Activated naive CD4-positive, alpha-beta T cell treated with anti-CD3 and anti-CD28 coated beads, Interleukin-2, amount 10 ng/mL, durations not matched to agents 7 days and 5 days (primary cell): ENCODE data around the gene TEAD1.
A peak's percentile ranks its signal among the peaks of the same experiment; 100 is the strongest.

Experiments
- CTCF ChIA-PET: fragments of 350-600 bp; sonication (Branson Sonifier 250); formaldehyde crosslinking; loops from one replicate; lab custom pipeline; 2021; ENCODE audit warnings: antibody characterized with exemption; lab: Charles Lee
- DNase-seq: peaks from one replicate; pipeline ENCODE4 v3.0.0-alpha.2; 2020
- H3K27ac Mint-ChIP-seq: one replicate; pipeline ENCODE4 v1.8.0; 2021; ENCODE audit warnings: mild to moderate bottlenecking, moderate library complexity, mixed read lengths
- H3K27me3 Mint-ChIP-seq: one replicate; pipeline ENCODE4 v1.8.0; 2021; ENCODE audit warnings: mild to moderate bottlenecking, mixed read lengths
- H3K36me3 Mint-ChIP-seq: one replicate; pipeline ENCODE4 v1.8.0; 2021; ENCODE audit warnings: mixed read lengths
- H3K4me1 Mint-ChIP-seq: one replicate; pipeline ENCODE4 v1.8.0; 2021; ENCODE audit warnings: mixed read lengths
- H3K4me3 Mint-ChIP-seq: one replicate; pipeline ENCODE4 v1.8.0; 2021; ENCODE audit warnings: mild to moderate bottlenecking, moderate library complexity, mixed read lengths
- H3K9me3 Mint-ChIP-seq: one replicate; pipeline ENCODE4 v1.8.0; 2021; ENCODE audit warnings: mixed read lengths

TEAD1 gene

DNA sequence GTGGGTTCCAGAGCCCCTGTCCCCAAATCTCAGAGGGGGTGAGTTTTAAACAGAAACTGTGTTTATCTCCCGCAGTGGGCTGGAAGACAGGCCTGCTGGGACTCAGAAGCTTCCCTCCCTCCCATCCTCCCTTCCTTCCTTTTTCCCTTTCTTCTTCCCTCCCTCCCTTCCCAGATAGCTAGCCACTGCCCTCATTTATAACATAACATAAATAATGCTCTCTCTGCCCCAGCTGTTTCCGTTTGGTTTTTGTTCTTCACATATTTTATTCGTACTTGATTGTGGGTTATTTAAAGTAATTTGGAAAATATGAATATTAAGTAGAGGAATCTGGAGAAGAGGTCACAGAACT, 140.9 kb downstream of the TEAD1 start:
- H3K9me3 Mint-ChIP-seq: no peaks in the 10 kb centered on the region
- CTCF ChIA-PET: interaction anchor here (1.1 to 4.5 kb wide), 5 partner anchors 13 to 484 kb away, joined by 6 to 22 read pairs (median 7); no protein-coding TSS in a partner anchor
- no peak overlapping the region for H3K4me3 Mint-ChIP-seq
- peaks cover 45% of the 10 kb centered on the region for H3K27me3 Mint-ChIP-seq
- no peak for DNase-seq
- H3K27ac Mint-ChIP-seq: no peak overlapping the region
- no peaks in the 10 kb centered on the region for H3K36me3 Mint-ChIP-seq
- H3K4me1 Mint-ChIP-seq: peaks cover 34% of the 10 kb centered on the region

DNA sequence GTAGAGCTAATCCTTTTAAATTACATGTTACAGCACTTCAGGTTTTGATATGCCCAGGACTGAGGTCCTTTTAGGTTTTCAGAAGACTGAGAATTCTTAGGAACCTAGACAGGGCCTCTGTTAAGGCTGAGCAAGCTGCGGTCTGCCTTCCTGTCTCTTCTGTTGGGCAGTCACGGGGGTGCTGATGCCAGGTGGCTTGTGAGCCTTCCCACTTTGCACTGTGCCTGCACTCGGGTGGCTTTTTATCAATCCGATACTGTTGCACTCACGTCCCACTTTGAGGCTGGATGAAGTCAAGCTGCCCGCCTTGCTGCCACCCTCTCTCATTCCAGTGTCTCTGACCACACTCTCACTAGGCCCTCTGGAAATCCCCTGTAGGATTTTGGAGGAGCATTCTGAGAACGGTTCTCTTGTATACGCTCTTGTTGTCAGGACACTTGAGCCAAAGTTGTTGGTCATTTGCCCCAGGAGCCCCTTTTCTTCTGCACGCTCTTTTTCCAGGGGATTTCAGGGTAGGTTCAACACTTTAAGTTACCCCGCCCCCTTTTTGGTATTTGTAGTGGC, 141.8 kb downstream of the TEAD1 start:
- H3K27me3 Mint-ChIP-seq: peaks cover 38% of the 10 kb centered on the region
- H3K27ac Mint-ChIP-seq: no peak overlapping the region
- no peak overlapping the region for H3K4me3 Mint-ChIP-seq
- H3K4me1 Mint-ChIP-seq: peaks cover 28% of the 10 kb centered on the region
- H3K36me3 Mint-ChIP-seq: no peaks in the 10 kb centered on the region
- no peaks in the 10 kb centered on the region for H3K9me3 Mint-ChIP-seq
- CTCF ChIA-PET: interaction anchor here (2.2 to 4.5 kb wide), 3 partner anchors 213 to 484 kb away, joined by 7 to 22 read pairs (median 7); no protein-coding TSS in a partner anchor
- DNase-seq: no peak

DNA sequence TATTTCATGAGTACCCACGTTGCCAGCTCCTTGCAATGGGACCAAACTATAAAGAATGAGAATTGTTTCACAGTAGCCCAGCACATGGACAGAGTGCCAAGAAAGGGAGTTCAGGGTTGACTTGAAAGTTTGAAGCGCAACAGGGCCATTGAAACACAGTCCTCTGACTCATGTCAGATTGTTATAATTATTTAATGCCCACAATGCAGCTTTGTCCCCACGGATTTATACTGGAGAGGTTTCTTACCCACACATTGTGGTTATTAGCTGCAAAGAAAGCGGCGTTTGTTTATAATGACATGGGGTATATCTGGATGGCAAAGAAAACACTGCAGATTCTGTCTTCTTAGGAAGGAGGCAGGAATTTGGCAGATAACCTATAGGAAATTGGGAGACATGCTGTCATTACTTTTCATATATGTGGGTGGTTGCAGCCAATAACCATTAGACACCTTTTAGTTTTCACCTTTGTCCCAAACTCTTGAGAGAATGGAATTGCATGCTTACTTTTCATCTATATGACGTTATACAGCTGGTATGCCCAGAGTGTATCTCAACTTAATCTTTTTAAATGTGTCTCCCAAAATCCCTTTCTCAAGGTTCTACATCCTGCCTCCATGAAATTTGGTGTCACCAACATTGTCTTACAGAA, 143.6 kb downstream of the TEAD1 start:
- Mint-ChIP-seq H3K4me3 (no peak overlapping the region), H3K27me3 (peaks cover 30% of the 10 kb centered on the region)
- CTCF ChIA-PET: interaction anchor here (1.2 to 1.3 kb wide), 2 partner anchors 10 to 19 kb away, joined by 3 read pairs; no protein-coding TSS in a partner anchor

DNA sequence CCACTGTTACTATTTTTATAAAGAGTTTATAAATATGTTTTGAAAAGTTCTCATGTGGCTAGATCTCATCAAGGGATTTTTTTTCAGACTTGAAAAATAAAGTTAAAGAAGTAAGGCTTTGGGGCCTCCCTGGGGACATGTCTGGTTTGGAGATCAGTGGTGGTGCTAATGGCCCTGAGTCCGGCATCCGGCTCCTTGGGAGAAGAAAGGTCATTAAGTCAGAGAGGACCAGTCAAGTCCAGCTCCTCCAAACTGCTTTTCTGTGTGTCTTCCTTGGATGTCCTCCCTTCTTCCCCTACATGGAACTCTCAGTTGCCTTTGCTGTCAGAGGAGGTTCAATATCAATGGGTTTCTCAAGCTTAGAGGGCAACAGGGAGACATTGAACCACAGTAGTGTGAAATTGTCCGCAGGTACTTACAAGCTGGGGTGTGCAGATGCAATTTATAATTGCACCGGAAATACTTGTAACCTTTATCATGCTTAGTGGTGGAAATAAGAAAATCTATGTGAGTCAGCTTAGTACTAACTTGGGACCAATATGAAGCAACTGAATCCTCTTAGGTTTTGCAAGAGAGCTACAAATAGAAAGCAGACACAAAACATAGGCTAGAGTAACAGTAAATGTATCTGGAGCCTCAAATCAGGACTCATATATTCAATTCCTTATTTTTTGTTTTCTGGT, 144.3 kb downstream of the TEAD1 start:
- no peak for DNase-seq
- Mint-ChIP-seq H3K36me3 (no peaks in the 10 kb centered on the region), H3K9me3 (no peaks in the 10 kb centered on the region), H3K4me3 (no peak overlapping the region), H3K27ac (no peak overlapping the region), H3K4me1 (peaks cover 16% of the 10 kb centered on the region), H3K27me3 (peaks cover 30% of the 10 kb centered on the region)
- CTCF ChIA-PET: interaction anchor here (1.3 kb wide), 1 partner anchor 19 kb away, joined by 3 read pairs; no protein-coding TSS in a partner anchor

More for the DNA sequence above, 143.6 kb downstream of the TEAD1 start:
- DNase-seq: no peak
- Mint-ChIP-seq H3K4me1 (peaks cover 16% of the 10 kb centered on the region), H3K9me3 (no peaks in the 10 kb centered on the region), H3K27ac (no peak overlapping the region), H3K36me3 (no peaks in the 10 kb centered on the region)

DNA sequence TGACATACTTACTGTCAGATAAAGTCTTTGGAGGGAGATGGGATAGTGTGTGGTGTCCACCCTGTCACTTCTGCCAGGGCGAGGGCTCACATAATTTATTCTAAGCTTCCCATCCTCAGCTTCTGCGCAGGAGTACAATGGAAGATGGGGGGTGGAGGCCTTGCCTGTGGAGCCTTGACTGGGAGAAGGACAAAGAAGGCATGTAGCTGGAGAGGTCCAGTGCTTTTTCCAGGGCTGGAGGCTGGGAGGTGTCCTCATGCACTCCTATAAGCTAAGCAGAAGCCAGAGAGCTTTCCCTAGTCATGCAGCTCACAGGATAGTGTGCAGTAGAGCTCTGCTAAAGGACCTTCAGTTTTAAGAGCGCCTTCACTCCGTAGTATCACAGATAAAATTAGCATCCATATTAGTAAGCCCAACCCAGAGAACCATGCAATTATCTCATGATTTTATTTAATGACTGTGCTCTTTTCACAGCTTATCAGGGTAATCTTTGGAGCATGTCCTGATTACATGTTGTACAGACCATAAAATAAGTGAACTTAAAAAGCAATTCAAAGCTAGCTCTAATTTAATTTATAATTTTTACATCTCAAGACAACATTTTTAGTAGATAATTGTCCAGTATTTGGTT, 148.3 kb downstream of the TEAD1 start:
- Mint-ChIP-seq H3K27ac (no peak overlapping the region), H3K36me3 (no peaks in the 10 kb centered on the region), H3K9me3 (no peaks in the 10 kb centered on the region), H3K27me3 (peaks cover 35% of the 10 kb centered on the region), H3K4me3 (no peak overlapping the region), H3K4me1 (no peaks in the 10 kb centered on the region)
- CTCF ChIA-PET: no interaction called here
- DNase-seq: no peak

- no peaks in the 10 kb centered on the region for H3K36me3 Mint-ChIP-seq
- no peak overlapping the region for H3K27ac Mint-ChIP-seq
- no peak for DNase-seq
- peaks cover 54% of the 10 kb centered on the region for H3K27me3 Mint-ChIP-seq
- CTCF ChIA-PET: no interaction called here
- peaks cover 9% of the 10 kb centered on the region for H3K4me1 Mint-ChIP-seq
- H3K9me3 Mint-ChIP-seq: no peaks in the 10 kb centered on the region
- H3K4me3 Mint-ChIP-seq: no peak overlapping the region
These were observed 150.2 kb downstream of the TEAD1 start for GRCh38 chr11:12824281-12825041.

DNA sequence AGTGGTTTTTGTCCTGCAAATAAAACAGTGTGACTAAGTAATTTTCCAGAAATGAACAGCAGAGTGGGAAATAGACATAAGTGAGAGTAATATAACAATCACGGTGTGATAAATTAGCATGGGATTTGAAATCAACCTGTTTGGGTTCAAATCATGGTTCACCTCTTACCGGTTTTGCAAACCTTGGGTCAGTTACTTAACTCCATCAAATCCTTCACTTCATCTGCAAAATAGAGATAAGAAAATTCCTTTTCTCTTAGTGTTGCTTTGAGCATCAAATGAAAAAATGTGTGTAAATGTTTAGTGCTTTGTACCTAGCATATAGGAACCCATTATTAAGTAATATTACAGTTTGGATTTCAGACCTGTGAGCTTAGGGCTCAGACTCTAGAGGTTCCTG, 152.2 kb downstream of the TEAD1 start:
- Mint-ChIP-seq H3K9me3 (no peaks in the 10 kb centered on the region), H3K36me3 (no peaks in the 10 kb centered on the region), H3K27ac (no peak overlapping the region), H3K27me3 (peaks cover 71% of the 10 kb centered on the region), H3K4me3 (no peak overlapping the region), H3K4me1 (peaks cover 9% of the 10 kb centered on the region)
- no peak for DNase-seq
- CTCF ChIA-PET: interaction anchor here (0.6 kb wide), 1 partner anchor 648 kb away, joined by 5 read pairs; no protein-coding TSS in a partner anchor

DNA sequence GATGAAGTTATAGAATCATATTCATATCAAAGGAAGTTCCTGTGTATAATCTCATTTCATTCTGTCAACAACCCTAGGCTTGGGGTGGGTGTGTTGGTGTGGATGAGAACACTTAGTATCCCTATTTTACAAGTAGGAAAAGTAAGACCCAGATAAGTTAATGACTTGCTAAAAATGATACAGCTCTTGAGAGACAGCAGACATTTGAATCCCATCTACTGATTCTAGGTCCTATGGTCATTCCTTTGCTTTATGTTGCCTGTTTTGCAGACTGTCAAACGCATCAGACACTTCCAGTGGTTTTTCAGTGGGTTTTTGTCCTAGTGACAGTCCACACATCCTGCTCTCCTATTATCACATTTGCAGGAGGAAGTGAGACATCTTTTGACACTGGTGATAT, 153.1 kb downstream of the TEAD1 start:
- no peak for DNase-seq
- Mint-ChIP-seq H3K27me3 (peaks cover 69% of the 10 kb centered on the region), H3K27ac (no peak overlapping the region), H3K4me3 (no peak overlapping the region), H3K9me3 (no peaks in the 10 kb centered on the region), H3K36me3 (no peaks in the 10 kb centered on the region), H3K4me1 (peaks cover 9% of the 10 kb centered on the region)
- CTCF ChIA-PET: interaction anchor here (1.1 to 1.4 kb wide), 3 partner anchors 10 to 61 kb away, joined by 3 to 8 read pairs (median 3); no protein-coding TSS in a partner anchor

DNA sequence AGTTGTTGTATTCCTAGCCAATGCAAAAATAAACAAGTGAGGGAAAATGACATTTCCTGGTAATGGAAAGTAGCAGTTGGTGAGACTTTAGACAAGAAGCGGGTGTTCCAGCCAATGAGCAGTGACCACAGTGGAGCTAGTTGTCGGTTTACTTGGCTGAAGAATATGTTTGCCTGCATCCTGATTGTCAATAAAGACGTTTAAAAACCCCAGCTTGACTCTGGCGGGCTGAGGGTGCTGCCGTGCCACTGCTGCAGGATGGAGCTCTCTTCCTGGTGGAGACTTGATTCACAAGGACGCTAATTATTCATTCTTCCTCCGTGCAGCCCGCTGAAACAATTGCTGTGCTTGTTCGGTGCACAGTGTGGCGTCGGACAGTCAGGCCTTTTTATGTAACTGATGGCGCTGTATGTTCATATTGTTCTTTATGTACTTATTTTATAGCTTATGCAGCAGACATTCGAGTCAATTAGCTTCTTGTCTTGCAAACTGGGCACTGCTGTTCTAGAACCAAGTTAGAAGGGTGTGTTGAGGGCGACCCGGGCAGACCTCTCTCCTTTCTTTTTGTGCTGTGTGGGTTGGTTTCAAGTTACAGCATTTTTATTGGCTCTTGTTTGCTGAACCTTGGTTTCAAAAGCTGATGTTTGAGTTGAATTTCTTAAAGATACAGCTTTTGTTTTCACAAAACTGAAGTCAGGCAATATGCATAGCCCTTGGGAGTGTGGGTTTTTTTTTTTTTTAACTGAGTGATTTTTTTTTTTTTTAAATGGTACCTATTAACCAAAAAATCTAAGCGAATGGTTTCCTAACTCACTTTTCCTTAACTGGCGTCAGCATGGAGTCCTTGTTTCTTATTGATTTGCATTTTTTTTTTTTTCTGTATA, 153.9 kb downstream of the TEAD1 start:
- no peaks in the 10 kb centered on the region for H3K36me3 Mint-ChIP-seq
- DNase-seq: no peak
- H3K4me1 Mint-ChIP-seq: peaks cover 9% of the 10 kb centered on the region
- H3K4me3 Mint-ChIP-seq: peak overlapping the region; percentile 1
- H3K27me3 Mint-ChIP-seq: peaks cover 65% of the 10 kb centered on the region
- no peak overlapping the region for H3K27ac Mint-ChIP-seq
- no peaks in the 10 kb centered on the region for H3K9me3 Mint-ChIP-seq
- CTCF ChIA-PET: interaction anchor here (0.6 to 1.4 kb wide), 6 partner anchors 11 to 386 kb away, joined by 3 to 8 read pairs (median 3); no protein-coding TSS in a partner anchor

- Mint-ChIP-seq H3K9me3 (no peaks in the 10 kb centered on the region), H3K36me3 (no peaks in the 10 kb centered on the region), H3K4me1 (peaks cover 9% of the 10 kb centered on the region), H3K27me3 (peaks cover 56% of the 10 kb centered on the region), H3K27ac (no peak overlapping the region), H3K4me3 (no peak overlapping the region)
- CTCF ChIA-PET: interaction anchor here (1.4 kb wide), 1 partner anchor 230 kb away, joined by 4 read pairs; no protein-coding TSS in a partner anchor
- DNase-seq: no peak
These were observed 154.9 kb downstream of the TEAD1 start for GRCh38 chr11:12829131-12829530.

GRCh38 chr11:12829540-12830314, 155.5 kb downstream of the TEAD1 start:
- no peak overlapping the region for H3K27ac Mint-ChIP-seq
- peaks cover 50% of the 10 kb centered on the region for H3K27me3 Mint-ChIP-seq
- CTCF ChIA-PET: no interaction called here
- no peak overlapping the region for H3K4me3 Mint-ChIP-seq
- DNase-seq: no peak
- H3K4me1 Mint-ChIP-seq: peaks cover 9% of the 10 kb centered on the region
- no peaks in the 10 kb centered on the region for H3K9me3 Mint-ChIP-seq
- H3K36me3 Mint-ChIP-seq: no peaks in the 10 kb centered on the region

- H3K36me3 Mint-ChIP-seq: no peaks in the 10 kb centered on the region
- CTCF ChIA-PET: interaction anchor here (1.3 kb wide), 1 partner anchor 11 kb away, joined by 3 read pairs; no protein-coding TSS in a partner anchor
- peaks cover 9% of the 10 kb centered on the region for H3K4me1 Mint-ChIP-seq
- H3K9me3 Mint-ChIP-seq: no peaks in the 10 kb centered on the region
- peaks cover 40% of the 10 kb centered on the region for H3K27me3 Mint-ChIP-seq
- H3K27ac Mint-ChIP-seq: no peak overlapping the region
- no peak for DNase-seq
- no peak overlapping the region for H3K4me3 Mint-ChIP-seq
These were observed 157.4 kb downstream of the TEAD1 start for GRCh38 chr11:12831471-12832202.
